B cell (primary cell): Measurements from ENCODE around the gene C6orf89. TPM values are rescaled to one million over a fixed set of nuclear protein-coding genes. Genes with fewer than 3 reads are reported as not detected.

Experiments used
- ATAC-seq: fragments of 200-7000 bp; cut with Tn5 transposase; one replicate; pipeline ENCODE4 v1.10.0; 2021; ENCODE audit warnings: low read depth, mild to moderate bottlenecking, moderate number of reproducible peaks, moderate library complexity
- CTCF ChIA-PET: fragments of 350-600 bp; sonication (Branson Sonifier 250); formaldehyde crosslinking; loops from one replicate; lab custom pipeline; 2021; ENCODE audit warnings: antibody characterized with exemption, inconsistent platforms; lab: Charles Lee
- POLR2A ChIA-PET: fragments of 350-600 bp; sonication (Branson Sonifier 250); formaldehyde crosslinking; loops from one replicate; lab custom pipeline; 2021; ENCODE audit warnings: antibody characterized with exemption; lab: Charles Lee
- DNase-seq: peaks from one replicate; pipeline ENCODE4 v3.0.0; 2013
- H2AFZ ChIP-seq: 2 replicates; pipeline ENCODE4 v1.6.1; 2012; ENCODE audit warnings: mild to moderate bottlenecking, low read depth, low read length; ENCODE audit not compliant: insufficient read depth, poor library complexity, severe bottlenecking
- H3K27ac ChIP-seq, 2 donors: 1 replicate in 1 of 2; 2 replicates in 1 of 2; pipeline ENCODE4 v1.5.1; 2012 to 2013; ENCODE audit warnings: low read length in 2 of 2, mild to moderate bottlenecking in 2 of 2, moderate library complexity in 1 of 2
- H3K27me3 ChIP-seq, 4 experiments: fragments of 200-600 bp in 1 of 4; sonication (generic) in 1 of 4; replicated peaks in 1 of 4; 1 replicate in 2 of 4; 2 replicates in 2 of 4; pipeline versions ENCODE4 v1.6.1 to v1.7.0; 2013 to 2016; ENCODE audit warnings: low read length in 3 of 4, mild to moderate bottlenecking in 2 of 4, mixed read lengths in 1 of 4, moderate library complexity in 1 of 4; ENCODE audit not compliant: insufficient read depth in 4 of 4, control insufficient read depth in 3 of 4; ENCODE audit errors: control extremely low read depth in 1 of 4
- H3K36me3 ChIP-seq, 2 experiments: replicated peaks in 1 of 2; 1 replicate in 1 of 2; 2 replicates in 1 of 2; pipeline versions ENCODE4 v1.6.1 to v1.7.1; 2013; ENCODE audit warnings: low read length in 1 of 2; ENCODE audit not compliant: insufficient read depth in 2 of 2, control insufficient read depth in 1 of 2; ENCODE audit errors: control extremely low read depth in 1 of 2, extremely low read depth in 1 of 2
- H3K4me1 ChIP-seq, 2 donors: fragments of 200-600 bp in 1 of 2; sonication (generic) in 1 of 2; 1 replicate in 1 of 2; 2 replicates in 1 of 2; pipeline versions ENCODE4 v1.5.1 to v1.6.1; 2013 to 2017; ENCODE audit warnings: low read length in 2 of 2; ENCODE audit not compliant: control insufficient read depth in 2 of 2, insufficient read depth in 2 of 2
- H3K4me2 ChIP-seq: replicated peaks from 2 replicates; pipeline ENCODE3; 2012; ENCODE audit warnings: mild to moderate bottlenecking, low read depth, low read length; ENCODE audit not compliant: poor library complexity, severe bottlenecking
- H3K4me3 ChIP-seq, 5 experiments: fragments of 200-600 bp in 1 of 5; sonication (generic) in 1 of 5; 1 replicate in 3 of 5; 2 replicates in 2 of 5; pipeline versions ENCODE4 v1.5.1 to v1.7.0; 2011 to 2016; ENCODE audit warnings: low read length in 4 of 5, mild to moderate bottlenecking in 4 of 5, low read depth in 2 of 5, control low read depth in 1 of 5, moderate library complexity in 1 of 5; ENCODE audit not compliant: insufficient read depth in 1 of 5; ENCODE audit errors: control extremely low read depth in 1 of 5, extremely low read depth in 1 of 5
- H3K79me2 ChIP-seq: fragments of 200-600 bp; sonication (generic); one replicate; pipeline ENCODE4 v1.6.0; 2016; ENCODE audit warnings: low read length; ENCODE audit not compliant: control insufficient read depth, insufficient read depth
- H3K9ac ChIP-seq: fragments of 200-600 bp; sonication (generic); 2 replicates; pipeline ENCODE4 v1.6.1; 2017; ENCODE audit warnings: mild to moderate bottlenecking, low read length, moderate library complexity
- H3K9me3 ChIP-seq, 3 donors: one replicate each; pipeline versions ENCODE4 v1.6.1 to v1.7.1; 2013; ENCODE audit warnings: low read length in 2 of 3; ENCODE audit not compliant: control insufficient read depth in 2 of 3, insufficient read depth in 1 of 3; ENCODE audit errors: control extremely low read depth in 1 of 3
- H4K20me1 ChIP-seq: 2 replicates; pipeline ENCODE4 v1.6.0; 2012; ENCODE audit warnings: mild to moderate bottlenecking, low read length; ENCODE audit not compliant: insufficient read depth, control insufficient read depth, poor library complexity, severe bottlenecking
- H3K27ac Mint-ChIP-seq: one replicate; pipeline ENCODE4 v1.8.0; 2021; ENCODE audit warnings: mixed read lengths
- H3K27me3 Mint-ChIP-seq: one replicate; pipeline ENCODE4 v1.8.0; 2021; ENCODE audit warnings: mixed read lengths
- H3K4me1 Mint-ChIP-seq: one replicate; pipeline ENCODE4 v1.8.0; 2021; ENCODE audit warnings: mixed read lengths
- H3K4me3 Mint-ChIP-seq: one replicate; pipeline ENCODE4 v1.8.0; 2021; ENCODE audit warnings: mixed read lengths
- H3K9me3 Mint-ChIP-seq: one replicate; pipeline ENCODE4 v1.8.0; 2022; ENCODE audit warnings: mixed read lengths; ENCODE audit not compliant: insufficient read depth
- CTCF ChIP-seq: fragments of 200-600 bp; IDR thresholded peaks from one replicate; pipeline ENCODE4 v1.8.0; 2022; ENCODE audit warnings: antibody characterized with exemption, mild to moderate bottlenecking
- EZH2 ChIP-seq: IDR thresholded peaks from 2 replicates; pipeline ENCODE4 v1.6.1; 2012; ENCODE audit warnings: borderline replicate concordance, low read depth, mild to moderate bottlenecking, moderate library complexity, low read length; ENCODE audit not compliant: insufficient read depth, poor library complexity, severe bottlenecking
- WGBS: methylation state at CpG from one replicate; pipeline ENCODE4 v1.1.5; 2013; ENCODE audit warnings: missing lambda C conversion rate; ENCODE audit not compliant: insufficient coverage; 5-methylcytosine and 5-hydroxymethylcytosine counted together
- intact Hi-C: fragments of 100-400 bp; cut with micrococcal nuclease; formaldehyde crosslinking; loops from one replicate; pipeline ENCODE4 v1.10.0; 2022
- polyA plus RNA-seq: library from polyadenylated mRNA; depleted of rRNA; stranded (reverse); fragments of >200 nt; gene quantifications from 2 replicates; pipeline ENCODE4 v1.2.3, GENCODE V29; 2012
- total RNA-seq, 2 donors: library from RNA; stranded (reverse); fragments of 120-200 nt in 1 of 2; gene quantifications; 1 replicate in 1 of 2; 2 replicates in 1 of 2; pipeline versions ENCODE4 v1.2.3 to v1.2.4, GENCODE V29; 2013 to 2022

The C6orf89 gene
- total and polyA plus RNA-seq, 2 donors (not counting 1 experiment from before 2014, with no cell fraction given) = 13.0 to 35.3 TPM

- H3K79me2 ChIP-seq = no peaks in the 10 kb centered on the region
- no peak overlapping the region for H3K27ac Mint-ChIP-seq
- no peak for DNase-seq
- intact Hi-C loops = no loop called here
- H3K4me3 Mint-ChIP-seq = no peak overlapping the region
- H3K4me2 ChIP-seq = no peak overlapping the region
- no peak overlapping the region for H3K9ac ChIP-seq
- TF ChIP-seq EZH2 = no peak
- no peak for ATAC-seq
- POLR2A ChIA-PET = no interaction called here
- 96% methylated on average over 4 of the region's 4 CpGs for WGBS
- H3K4me1 ChIP-seq = peaks cover 18 to 23% of the 10 kb centered on the region in 2 donors
- H4K20me1 ChIP-seq = no peaks in the 10 kb centered on the region
- peaks cover 14% of the 10 kb centered on the region for H3K4me1 Mint-ChIP-seq
- peaks cover 0 to 28% (median 18%) of the 10 kb centered on the region in 4 experiments for H3K27me3 ChIP-seq
- no peaks in the 10 kb centered on the region for H3K9me3 Mint-ChIP-seq
- CTCF ChIA-PET = interaction anchor here (2.2 kb wide), 1 partner anchor 9 kb away, joined by 9 read pairs; no protein-coding TSS in a partner anchor
- peaks cover 20% of the 10 kb centered on the region for H3K27me3 Mint-ChIP-seq
- no peak overlapping the region for H3K4me3 ChIP-seq
- H2AFZ ChIP-seq = no peak overlapping the region
- H3K9me3 ChIP-seq = no peaks in the 10 kb centered on the region
- H3K36me3 ChIP-seq = no peaks in the 10 kb centered on the region
- H3K27ac ChIP-seq = no peak overlapping the region
Measured at GRCh38 chr6:36843170-36843569, 42.6 kb upstream of the C6orf89 start.

GRCh38 chr6:36844232-36845170 lies 41.3 kb upstream of the C6orf89 start:
- Mint-ChIP-seq H3K4me3 (no peak overlapping the region), H3K9me3 (no peaks in the 10 kb centered on the region), H3K4me1 (peaks cover 15% of the 10 kb centered on the region), H3K27me3 (peaks cover 12% of the 10 kb centered on the region), H3K27ac (no peak overlapping the region)
- H3K9ac ChIP-seq = no peak overlapping the region
- ChIA-PET POLR2A (no interaction called here), CTCF (no interaction called here)
- intact Hi-C loops = no loop called here
- peaks cover 11 to 18% of the 10 kb centered on the region in 2 donors for H3K4me1 ChIP-seq
- no peak for TF ChIP-seq EZH2
- no peak for TF ChIP-seq CTCF
- 98% methylated on average over 8 of the region's 19 CpGs for WGBS
- no peak overlapping the region for H3K4me2 ChIP-seq
- no peak overlapping the region for H3K4me3 ChIP-seq
- no peak overlapping the region for H2AFZ ChIP-seq
- DNase-seq (no peak), ATAC-seq (no peak)
- H3K9me3 ChIP-seq = no peaks in the 10 kb centered on the region
- H3K27me3 ChIP-seq = peaks cover 0 to 15% (median 8%) of the 10 kb centered on the region in 4 experiments
- no peaks in the 10 kb centered on the region for H4K20me1 ChIP-seq
- H3K79me2 ChIP-seq = no peaks in the 10 kb centered on the region
- no peak overlapping the region for H3K27ac ChIP-seq
- H3K36me3 ChIP-seq = no peaks in the 10 kb centered on the region
